ENCODE data around the gene CLIP2.
"Not testable (repeated sequence)": the region's sequence is repeated elsewhere in the genome, so short reads cannot be mapped to it uniquely, and the experiment has no call there.

CLIP2 gene

GRCh38 chr7:74371381-74372341 is 82.5 kb downstream of the CLIP2 start:
- DNase-seq (ENCODE audit: low spot score): no peak

GRCh38 chr7:74372511-74373111 is 83.4 kb downstream of the CLIP2 start:
- peak; percentile 6 for DNase-seq (ENCODE audit: low spot score)

GRCh38 chr7:74373536-74373935 is 84.3 kb downstream of the CLIP2 start:
- no peak for DNase-seq (ENCODE audit: low spot score)

- no peak for DNase-seq (ENCODE audit: low spot score)
These were observed 86.6 kb downstream of the CLIP2 start for GRCh38 chr7:74375726-74376220.

- no peak for DNase-seq (ENCODE audit: low spot score)
These were observed 87.2 kb downstream of the CLIP2 start for GRCh38 chr7:74376256-74377036.

GRCh38 chr7:74379938-74380337 is 90.7 kb downstream of the CLIP2 start:
- no peak for DNase-seq (ENCODE audit: low spot score)

GRCh38 chr7:74380720-74381119 is 91.5 kb downstream of the CLIP2 start:
- DNase-seq (ENCODE audit: low spot score): no peak

- not testable (repeated sequence) for DNase-seq (ENCODE audit: low spot score)
These were observed 94.9 kb downstream of the CLIP2 start for GRCh38 chr7:74384086-74384485.

- DNase-seq (ENCODE audit: low spot score): not testable (repeated sequence)
These were observed 95.6 kb downstream of the CLIP2 start for GRCh38 chr7:74384854-74385253.

GRCh38 chr7:74387606-74388005 is 98.4 kb downstream of the CLIP2 start:
- no peak for DNase-seq (ENCODE audit: low spot score)

- DNase-seq (ENCODE audit: low spot score): no peak
These were observed 99.7 kb downstream of the CLIP2 start for GRCh38 chr7:74388880-74389415.

- DNase-seq (ENCODE audit: low spot score): peak; percentile 48
These were observed 104.5 kb downstream of the CLIP2 start for GRCh38 chr7:74393722-74394121.

GRCh38 chr7:74394601-74395000 is 105.4 kb downstream of the CLIP2 start:
- DNase-seq (ENCODE audit: low spot score): peak; percentile 66

- no peak for DNase-seq (ENCODE audit: low spot score)
These were observed 106.6 kb downstream of the CLIP2 start for GRCh38 chr7:74395745-74396311.

GRCh38 chr7:74396993-74397392 is 107.8 kb downstream of the CLIP2 start:
- DNase-seq (ENCODE audit: low spot score): no peak

- DNase-seq (ENCODE audit: low spot score): no peak
These were observed 109.2 kb downstream of the CLIP2 start for GRCh38 chr7:74398426-74398825.

- no peak for DNase-seq (ENCODE audit: low spot score)
These were observed 109.8 kb downstream of the CLIP2 start for GRCh38 chr7:74399006-74399405.

- DNase-seq (ENCODE audit: low spot score): peak; percentile 20
These were observed 111.4 kb downstream of the CLIP2 start for GRCh38 chr7:74400420-74401136.

GRCh38 chr7:74401137-74401859 is 112.1 kb downstream of the CLIP2 start:
- peak; percentile 86 for DNase-seq (ENCODE audit: low spot score)

- DNase-seq (ENCODE audit: low spot score): not testable (repeated sequence)
These were observed 113.5 kb downstream of the CLIP2 start for GRCh38 chr7:74402668-74403067.
